Brain pericyte (primary cell): ENCODE measurements around the gene HINT2.
A peak's percentile ranks its signal among the peaks of the same experiment; 100 is the strongest.

Source experiments
- DNase-seq: peaks from one replicate; pipeline ENCODE4 v3.0.0-alpha.2; 2012; ENCODE audit warnings: low read depth, low spot score

The HINT2 gene

DNA sequence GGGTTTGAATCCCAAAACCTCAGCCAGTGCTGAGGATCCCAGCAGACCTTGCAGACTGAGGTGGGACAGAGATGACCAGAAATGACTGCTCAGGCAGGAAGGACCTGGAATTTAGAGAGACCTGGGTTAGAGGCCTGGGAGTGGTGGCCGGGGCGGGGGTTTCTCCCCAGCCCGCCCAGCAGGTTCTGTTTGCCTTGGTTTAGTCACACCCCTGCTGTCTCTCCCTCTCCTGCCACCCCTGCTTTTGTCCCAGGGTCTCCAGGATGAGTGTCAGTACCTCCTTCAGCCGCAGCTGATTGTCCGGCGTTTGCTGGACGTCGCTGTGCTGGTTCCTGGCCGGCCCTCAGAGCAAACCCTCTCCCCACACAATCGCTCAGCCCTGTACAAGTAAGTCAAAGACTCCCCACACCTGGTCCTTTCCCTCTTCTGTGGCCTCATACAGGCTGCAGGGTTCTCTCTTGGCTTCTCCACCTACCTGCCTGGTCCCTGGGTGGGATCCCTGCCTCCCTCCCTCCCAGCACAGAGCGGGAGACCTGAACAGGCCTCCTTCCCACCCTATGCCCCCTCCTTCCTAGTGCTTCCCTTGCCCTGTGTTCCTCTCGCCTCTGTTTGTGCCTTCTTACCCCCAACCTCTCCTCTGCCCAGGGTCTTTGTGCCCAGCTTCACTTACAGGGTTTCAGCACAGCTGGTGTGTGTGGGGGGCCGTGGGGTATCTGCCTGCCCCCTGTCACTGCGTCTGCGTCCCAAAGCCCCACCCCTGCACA lies 26.2 kb upstream of the HINT2 start:
- no peak for DNase-seq

DNA sequence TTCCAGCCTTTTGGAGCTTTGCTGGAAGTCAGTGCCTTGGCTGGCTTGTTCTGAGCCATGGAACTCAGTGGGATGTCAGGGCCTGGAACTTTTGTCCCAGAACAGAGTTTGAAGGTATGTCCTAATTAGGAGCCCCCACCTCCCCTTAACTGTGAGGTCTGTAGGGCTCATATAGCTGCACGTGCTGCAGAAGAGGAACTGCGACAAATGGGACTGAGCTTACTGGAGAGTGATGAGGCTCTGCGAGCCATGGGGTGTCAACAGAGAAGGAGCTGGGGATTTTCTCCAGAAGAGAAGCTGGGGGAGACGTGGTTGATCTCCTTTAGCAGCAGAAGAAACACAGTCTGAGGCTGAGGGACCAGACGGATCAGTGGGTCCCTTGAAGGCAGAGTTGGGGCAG lies 25.1 kb upstream of the HINT2 start:
- DNase-seq, result no peak

DNA sequence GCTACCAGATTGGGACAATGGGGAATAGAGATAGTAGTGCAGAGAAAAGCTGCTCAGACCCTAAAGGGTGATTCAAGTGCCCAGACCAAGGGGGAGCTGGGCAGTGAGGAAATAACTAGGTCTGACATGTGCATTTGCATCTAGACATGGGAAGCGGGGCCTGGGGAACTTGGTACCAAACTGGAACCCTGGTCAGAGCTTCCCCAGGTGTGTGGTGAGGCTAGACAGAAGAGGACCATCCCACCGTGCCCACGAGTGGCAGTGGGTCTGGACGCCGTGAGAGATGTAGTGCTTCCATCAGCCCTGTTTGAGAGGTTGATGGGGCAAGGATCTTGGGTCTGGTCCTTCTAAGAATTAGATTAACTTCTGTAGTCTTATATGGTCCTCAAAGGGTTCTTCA lies 21.8 kb upstream of the HINT2 start:
- no peak for DNase-seq

DNA sequence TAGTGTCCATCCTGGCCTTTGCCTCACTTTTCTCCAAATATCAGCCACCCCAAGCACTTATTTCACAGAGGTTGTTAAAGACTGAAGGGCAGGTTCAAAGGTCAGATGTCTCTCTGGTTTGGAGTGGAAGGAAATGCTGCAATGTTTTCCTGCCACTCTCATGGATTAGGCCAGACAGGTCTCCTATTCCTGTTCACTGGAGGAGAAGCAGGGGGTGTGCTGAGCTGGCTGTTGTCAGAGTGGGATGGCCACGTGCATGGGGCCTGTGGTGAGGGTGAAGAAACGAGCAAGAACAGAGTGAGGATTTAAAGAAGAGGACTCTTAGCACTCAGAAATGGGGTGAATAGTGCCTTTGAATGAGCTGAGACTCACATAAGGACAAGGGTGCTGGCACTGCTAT lies 20.9 kb upstream of the HINT2 start:
- no peak for DNase-seq

DNA sequence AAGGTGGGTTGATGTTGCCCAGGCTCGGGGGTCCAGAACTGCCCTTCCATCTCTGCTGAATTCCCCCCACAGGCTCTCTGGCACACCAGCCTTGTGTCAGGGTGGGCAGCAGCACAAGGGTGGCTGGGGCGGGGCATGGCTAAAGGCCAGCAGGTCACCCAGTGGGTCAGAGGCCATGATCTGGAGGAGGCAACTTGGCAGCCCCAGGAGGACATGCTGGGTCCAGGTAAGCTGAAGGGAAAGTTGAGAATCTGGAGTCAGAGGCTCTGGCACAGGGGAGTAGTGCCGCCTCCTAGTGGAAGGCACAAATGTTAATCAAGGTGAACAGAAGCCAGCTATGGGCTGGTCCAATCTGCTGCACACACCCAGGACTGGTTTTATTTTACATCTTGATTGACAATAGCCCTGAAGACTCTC lies 20.4 kb upstream of the HINT2 start:
- DNase-seq, result no peak

DNA sequence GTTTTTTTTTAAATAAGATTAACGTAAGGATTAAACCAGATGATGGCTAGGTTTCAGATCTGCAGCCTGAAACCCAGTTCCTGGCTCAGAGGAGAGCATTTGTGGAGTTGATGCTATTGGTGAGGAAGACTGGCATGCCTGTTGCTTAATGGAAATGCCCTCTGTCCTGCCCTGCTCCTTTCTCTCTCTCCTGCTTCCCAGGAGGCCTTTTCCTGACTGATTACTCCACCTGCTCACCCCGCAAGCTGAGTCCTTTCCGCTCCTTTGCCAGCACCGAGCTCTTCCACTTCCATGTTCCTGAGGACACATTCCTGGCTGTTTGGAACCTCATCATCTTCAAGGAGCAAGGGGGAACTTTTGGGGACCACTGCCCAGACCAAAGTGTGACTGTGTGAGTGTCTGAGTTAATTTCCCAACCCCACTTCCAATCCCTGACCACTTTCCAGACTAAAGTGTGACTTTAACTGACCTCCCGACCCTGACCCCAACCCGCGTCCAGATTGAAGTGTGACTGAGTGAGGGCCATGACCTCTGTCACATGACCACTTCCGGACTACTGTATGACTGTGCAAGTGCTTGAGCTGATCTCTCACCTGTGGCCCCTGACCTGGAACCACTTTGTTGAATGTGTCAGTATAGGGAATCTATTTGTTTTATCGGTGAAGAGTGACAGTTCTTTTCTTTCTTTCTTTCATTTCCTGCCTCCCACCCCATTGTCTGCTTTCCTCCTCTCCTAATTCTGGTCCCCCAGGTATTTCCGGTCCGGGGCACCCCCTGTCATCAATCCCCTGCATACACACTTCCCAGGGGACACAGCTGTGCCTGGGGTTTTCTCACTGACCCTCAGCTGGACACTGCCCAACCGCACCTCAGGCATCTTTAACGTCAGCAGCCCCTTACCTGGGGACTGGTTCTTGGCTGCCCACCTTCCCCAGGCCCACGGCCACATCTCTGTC lies 19.7 kb upstream of the HINT2 start:
- no peak for DNase-seq

DNA sequence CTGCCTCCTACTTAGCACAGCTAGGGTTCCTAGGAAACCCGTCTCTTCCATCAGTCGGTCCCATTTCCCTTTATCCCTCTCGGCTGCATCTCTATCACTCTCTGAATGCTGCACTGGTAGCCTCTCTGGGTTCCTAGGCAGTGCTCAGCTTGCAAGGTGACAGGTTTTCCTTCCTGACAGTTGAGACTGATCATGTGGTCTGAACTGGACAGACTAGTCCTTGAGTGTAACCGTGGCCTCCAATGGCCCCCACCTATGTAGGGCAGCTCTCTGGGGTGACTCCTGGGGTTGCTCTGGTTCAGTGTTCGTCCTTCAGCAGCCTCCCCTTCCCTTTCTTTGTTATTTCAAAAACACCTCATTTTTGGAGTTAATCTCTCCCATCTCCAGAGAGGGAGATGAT lies 18.0 kb upstream of the HINT2 start:
- no peak for DNase-seq

DNA sequence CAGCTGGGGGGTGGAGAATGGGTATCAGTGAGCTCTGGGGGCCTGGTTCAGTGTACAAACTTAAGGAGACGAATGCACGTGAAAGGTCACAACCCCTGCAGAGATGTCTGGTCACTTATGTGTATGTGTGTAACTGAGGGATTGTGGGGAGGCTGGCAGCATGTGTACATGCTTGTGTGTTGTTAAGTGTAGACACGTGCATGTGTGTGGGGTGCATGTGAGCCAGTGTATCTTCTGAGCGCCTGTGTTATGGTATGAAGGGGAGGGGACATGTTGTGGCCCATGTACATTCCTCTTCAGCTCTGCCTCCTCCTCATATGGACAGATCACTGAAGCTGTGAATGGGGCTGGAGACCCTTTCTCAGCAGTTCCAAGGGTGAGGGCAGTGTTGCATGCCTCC lies 16.2 kb upstream of the HINT2 start:
- DNase-seq, result no peak

DNA sequence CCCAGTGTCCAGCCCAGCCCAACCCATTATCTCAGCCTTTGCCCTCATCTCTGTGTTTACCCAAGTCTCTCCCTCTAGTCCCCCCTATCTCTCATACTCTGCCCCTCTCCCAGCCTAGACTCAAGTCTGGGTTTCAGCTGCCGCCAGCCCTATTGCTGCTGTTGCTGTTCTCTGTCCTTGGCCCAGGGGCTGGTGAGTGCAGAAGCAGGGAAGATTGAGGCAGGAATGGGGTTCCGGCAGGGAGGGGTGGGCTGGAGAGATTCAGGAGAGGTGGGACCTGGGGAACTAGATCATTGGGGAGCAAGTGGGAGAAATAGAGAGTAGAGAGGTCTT lies 14.9 kb upstream of the HINT2 start:
- no peak for DNase-seq

DNA sequence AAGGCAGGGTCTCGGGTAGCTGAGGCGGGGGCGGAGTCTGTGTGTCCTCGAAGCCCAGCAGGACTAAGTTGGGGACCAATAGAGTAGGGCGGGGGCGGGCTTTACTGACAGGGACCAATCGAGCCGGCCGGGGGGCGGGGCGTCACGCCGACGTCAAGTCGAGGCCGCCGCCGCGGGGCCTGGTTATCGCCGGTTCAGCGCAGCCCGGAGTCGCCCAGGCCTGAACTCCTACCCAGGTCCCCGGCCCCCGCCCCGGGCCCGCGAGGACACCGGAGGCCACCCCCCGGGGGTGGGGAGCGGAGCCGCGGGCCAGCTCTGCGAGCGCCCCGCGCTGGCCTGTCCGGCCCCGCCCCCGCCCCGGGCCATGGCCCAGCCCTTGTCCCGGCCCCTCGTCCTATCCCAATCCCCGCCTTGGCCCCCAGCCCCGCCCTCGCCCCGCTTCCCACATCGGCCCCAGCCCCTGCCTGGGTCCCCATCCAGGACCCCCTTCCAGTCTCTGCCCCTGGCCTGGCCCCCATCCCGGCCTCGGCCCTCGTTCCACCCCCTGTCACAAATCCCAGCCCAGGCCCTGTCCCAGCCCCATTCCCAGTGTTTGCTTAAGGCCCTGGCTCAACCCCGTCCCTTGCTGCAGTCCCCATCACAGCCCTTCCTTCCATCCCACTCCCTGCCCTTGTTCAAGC lies 14.4 kb upstream of the HINT2 start, which contains the start of gene TMEM8B:
Gene TMEM8B (plus strand): TSS at position 145 of the 680 bp plus-strand sequence. CDS start 220 bp downstream, at position 365.
- peak; percentile 64 for DNase-seq

DNA sequence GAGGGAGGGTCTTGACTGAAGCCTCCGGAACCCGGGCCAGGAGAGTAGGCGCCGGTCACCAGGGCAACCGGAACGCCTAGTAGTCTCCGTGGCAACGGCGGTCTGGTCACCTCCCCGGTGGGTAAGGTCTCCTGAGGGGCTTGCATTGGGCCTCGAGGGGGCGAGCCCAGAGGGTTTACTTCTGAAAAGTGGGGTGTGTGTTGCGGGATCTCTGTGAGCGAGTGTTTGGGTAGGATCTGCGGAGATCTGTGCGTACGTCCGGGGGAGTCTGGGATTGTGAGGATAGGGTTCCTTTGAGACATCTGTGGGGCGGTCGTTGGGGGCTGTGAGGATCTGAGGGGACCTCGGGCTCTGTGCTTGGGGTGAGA lies 13.9 kb upstream of the HINT2 start, which contains the start of gene FAM221B:
Gene FAM221B (minus strand): TSS at position 17 of the 368 bp plus-strand sequence. CDS start 2,571 bp downstream, outside the sequence.
- DNase-seq, result no peak

DNA sequence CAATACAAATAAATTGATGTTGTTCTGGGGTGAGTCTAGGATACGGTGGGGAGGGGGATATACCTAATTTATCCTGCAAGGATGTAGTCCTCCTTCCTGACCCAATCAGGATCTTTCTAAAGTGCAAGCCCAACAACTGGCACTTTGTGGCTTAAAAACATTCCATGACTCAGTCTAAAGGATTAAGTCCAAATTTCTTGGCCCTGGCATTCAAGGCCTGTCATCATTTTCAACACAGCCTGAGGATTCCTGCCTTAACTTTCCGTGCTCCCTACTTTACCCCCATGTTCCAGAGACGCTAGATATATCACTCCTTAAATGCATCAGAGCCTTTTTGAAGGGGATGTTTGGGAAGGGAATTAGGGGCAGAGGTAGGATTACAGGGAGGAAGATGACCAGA lies 12.6 kb upstream of the HINT2 start:
- no peak for DNase-seq

DNA sequence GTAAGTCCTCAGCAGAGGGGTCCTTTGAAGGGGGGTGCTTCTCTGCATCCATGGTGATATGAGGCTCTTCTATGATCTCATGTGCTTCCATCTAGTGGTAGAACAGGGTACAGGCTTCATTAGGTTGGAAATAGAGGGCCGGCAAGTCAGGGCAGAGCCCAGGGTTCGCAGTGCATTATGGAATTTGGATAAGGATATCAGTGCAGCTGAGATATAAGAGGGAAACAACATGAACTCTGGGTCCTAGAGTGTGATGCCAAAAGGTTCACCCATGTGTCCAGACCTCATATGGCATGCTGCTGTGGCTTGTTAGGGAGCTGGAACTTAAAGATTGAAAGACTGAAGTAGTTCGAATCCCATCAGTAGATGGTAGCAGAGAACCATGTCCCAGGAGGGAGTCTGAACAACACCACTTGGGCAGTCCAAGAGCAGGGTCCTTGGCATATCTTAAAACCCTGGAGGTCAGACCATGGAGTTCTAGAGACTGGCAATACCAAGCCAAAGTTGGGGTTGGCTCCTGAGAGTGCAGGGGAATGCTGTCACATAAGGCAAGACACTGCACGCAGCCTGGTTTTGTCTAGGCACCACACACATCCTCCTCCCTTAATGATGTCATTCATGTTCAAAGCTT lies 11.3 kb upstream of the HINT2 start:
- DNase-seq, result no peak

DNA sequence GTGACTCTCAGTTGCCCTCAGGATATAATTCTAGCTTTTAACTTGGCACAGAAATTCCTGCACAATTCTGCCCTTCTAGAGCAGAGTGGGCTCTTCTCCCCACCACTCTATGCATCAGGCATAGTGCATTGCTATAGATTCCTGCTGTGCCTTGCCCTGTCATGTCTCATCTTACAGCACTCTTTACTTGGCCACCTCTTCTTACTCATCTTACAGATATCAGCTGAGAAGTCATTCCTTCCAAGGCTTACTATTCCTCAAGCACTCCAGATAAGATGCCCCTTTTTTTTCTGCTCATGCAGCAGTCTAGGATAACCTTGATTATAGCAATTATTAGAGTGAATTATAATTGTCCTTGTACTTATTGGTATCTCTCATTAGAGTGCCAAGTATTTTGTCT lies 8.1 kb upstream of the HINT2 start:
- DNase-seq, result no peak

DNA sequence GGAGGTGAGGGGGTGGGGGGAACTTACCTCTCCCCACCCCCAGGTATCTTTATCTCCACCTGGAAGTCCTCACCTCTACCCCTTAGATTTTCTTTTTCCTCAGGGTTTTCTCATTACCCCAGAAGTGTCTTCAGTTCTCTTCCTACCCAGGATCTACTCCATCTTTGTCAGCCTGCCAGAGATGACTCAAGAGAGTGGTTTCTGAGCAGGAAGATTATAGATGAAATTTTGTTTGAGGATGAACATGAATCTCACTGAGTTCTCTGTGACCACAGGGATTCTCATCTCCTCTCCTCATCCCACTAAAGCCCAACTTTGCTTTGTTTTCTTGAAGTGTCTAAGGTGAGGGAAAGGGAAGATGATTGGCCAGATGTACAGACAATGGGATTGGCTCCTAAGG lies 5.2 kb upstream of the HINT2 start:
- DNase-seq, result no peak

DNA sequence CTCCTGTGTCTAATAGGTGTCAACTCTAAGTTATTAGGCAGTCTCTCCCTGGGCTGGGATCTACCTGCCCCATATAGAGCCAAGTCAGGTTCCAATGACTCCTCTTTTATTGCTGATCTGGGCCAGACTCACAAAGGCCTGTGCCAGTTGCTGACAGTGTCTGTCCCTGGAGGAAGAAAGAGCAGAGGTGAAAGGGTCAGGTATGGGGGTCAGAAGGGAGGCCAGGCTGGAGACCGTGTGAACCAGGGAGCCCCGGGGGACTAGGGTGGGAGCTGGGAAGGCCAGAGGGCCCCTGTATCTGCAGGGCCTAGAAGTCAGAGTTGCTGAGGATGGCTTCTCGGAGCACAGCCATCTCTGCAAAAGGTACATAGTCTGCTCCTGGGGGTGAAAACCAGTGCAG lies 3.5 kb upstream of the HINT2 start:
- no peak for DNase-seq

DNA sequence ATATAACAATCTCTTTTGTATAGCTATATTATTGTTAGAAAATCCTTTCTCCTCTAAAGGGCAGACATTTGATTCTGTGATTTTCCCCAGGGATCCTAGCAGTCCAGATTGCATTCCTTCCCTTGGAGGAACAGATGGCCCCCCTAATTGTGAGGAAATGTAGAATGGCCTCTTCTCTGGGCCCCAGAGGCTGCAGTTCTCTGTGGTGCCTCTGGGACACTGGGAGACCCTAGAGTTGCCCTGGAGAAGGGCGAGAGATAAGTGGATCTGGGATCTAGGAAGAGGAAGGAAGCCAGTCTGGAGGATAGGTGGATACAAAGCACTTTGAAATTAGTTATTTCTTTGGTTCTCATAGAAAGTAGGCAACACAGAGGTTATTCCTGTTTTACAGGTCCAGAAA lies 1.9 kb upstream of the HINT2 start:
- no peak for DNase-seq

DNA sequence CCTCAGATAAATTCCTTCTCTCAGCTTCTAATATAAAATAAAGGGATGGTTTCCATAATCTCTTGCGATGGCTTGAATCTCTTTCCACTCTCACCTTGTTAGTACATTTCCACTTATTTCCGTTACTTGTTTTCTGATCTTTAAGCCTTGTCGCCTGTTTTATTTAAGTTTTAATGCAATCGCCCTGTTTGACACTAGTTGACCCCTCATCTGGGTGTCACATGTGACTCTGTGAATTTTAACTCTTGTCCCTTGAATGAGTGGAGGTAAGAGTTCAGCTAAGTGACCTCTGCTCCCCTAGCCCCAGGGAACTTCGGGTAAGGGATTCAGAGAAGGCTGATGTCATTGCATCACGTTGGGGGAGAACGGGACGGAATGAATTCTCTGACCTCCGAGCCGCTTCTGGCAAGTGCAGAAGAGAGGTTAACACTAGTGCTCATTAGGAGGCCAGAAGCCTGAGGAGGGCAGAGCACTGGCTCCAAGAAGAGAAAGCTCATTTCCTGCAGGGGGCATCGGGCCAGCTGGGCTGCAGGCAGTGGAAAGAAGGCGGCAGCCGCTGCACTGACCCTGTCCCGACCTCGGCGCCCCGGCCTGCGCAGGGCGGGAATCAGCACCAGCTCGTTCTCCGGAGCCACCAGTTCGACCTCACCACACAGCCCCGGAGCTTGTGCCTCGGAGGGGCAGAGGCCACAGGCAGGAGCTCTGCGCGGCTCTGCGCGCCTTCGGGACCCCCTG lies 569 bp downstream of the HINT2 start:
- DNase-seq, result peak; percentile 15

DNA sequence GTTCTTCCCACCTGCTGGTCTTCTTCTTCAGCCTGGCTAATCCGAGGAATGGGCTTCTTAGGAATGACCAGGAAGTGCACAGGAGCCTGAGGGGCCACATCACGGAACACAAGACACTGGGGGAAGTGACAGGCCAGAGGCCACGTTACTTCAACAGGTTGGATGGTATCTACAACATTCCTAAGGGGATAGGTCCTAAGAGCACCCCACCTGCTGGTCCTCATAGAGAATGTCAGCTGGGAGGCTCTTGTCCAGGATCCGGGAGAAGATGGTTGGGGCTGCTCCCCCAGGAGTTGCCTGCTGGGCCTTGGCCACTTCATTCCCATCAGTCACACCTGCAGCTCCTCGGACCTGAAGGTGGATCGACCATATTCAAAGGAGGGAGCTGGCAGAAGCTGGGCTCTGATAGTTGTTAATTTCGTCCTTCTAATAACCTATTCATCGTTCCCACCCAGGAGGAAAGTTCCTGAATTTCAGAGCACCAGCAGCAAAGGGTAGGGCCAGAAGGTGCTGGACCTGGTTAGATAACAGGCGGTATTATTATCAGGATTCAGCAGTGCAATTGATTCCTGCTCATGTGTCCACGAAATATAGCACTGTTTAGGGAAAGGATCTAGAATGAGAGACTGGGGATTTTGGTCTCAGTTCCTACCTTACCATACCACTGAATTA lies 1.3 kb downstream of the HINT2 start:
- no peak for DNase-seq

DNA sequence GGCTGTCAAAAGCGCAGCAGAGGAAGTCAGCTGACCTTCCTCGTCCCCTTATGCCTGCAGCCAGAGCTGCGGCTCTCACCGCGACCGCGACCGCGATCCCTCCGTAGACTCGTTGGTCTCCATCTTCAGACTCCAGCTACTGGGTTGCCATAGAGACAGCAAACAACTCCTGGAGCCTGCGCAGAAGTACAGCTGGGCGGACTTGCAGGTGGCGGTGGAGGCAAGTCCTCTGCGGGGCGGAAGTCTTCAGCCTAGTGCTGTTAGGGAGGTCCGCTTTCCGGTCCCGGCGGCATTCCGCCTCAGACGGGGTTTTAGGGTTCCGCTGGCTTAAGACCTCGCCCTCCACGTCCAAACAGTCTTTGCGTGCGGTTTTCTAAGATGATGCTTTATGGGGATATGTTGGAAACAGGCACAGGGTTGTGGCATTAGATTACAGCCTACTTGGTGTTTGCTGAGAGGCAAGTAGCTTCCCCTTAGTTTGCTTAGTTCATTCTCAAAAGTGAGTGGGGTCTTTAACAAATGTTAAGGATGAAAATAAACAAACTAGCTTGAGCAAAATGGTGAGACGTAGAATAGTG lies 2.7 kb downstream of the HINT2 start, which contains the start of gene SPAG8:
Gene SPAG8 (minus strand): TSS at position 238 of the 578 bp plus-strand sequence. CDS start 115 bp downstream, at position 123.
- peak; percentile 69 for DNase-seq
